H1 (cell line): Measurements from ENCODE around the gene TNS3.

Source experiments
- CTCF ChIP-seq, 3 experiments: IDR thresholded peaks; 1 replicate in 2 of 3; 2 replicates in 1 of 3; pipeline versions ENCODE4 v1.5.1 to v1.6.1; 2011; ENCODE audit warnings: low read length in 3 of 3, mild to moderate bottlenecking in 3 of 3, inconsistent platforms in 2 of 3, low read depth in 1 of 3, moderate library complexity in 1 of 3; ENCODE audit not compliant: insufficient read depth in 1 of 3; ENCODE audit errors: control extremely low read depth in 1 of 3
- EZH2 ChIP-seq: fragments of 200-600 bp; sonication (generic); IDR thresholded peaks from 2 replicates; pipeline ENCODE4 v1.7.1; 2012; ENCODE audit warnings: low read depth, mild to moderate bottlenecking, moderate library complexity, low read length, inconsistent platforms; ENCODE audit not compliant: severe bottlenecking
- JUND ChIP-seq: IDR thresholded peaks from 2 replicates; pipeline ENCODE4 v1.6.1; 2011; ENCODE audit warnings: mild to moderate bottlenecking, improper control_type of control experiment, low read length
- POLR2A ChIP-seq, 2 experiments: IDR thresholded peaks; 1 replicate in 1 of 2; 2 replicates in 1 of 2; pipeline ENCODE4 v1.6.1; 2011; ENCODE audit warnings: low read depth in 2 of 2, low read length in 2 of 2, mild to moderate bottlenecking in 2 of 2; ENCODE audit errors: control extremely low read depth in 1 of 2
- POU5F1 ChIP-seq: IDR thresholded peaks from 2 replicates; pipeline ENCODE4 v1.6.1; 2011; ENCODE audit warnings: low read depth, mild to moderate bottlenecking, low read length, moderate library complexity
- RFX5 ChIP-seq: IDR thresholded peaks from 2 replicates; pipeline ENCODE4 v1.6.1; 2011; ENCODE audit warnings: low read depth, low read length, improper control_type of control experiment, borderline replicate concordance
- SP1 ChIP-seq: IDR thresholded peaks from 2 replicates; pipeline ENCODE4 v1.6.1; 2011; ENCODE audit warnings: low read depth, low read length

DNA sequence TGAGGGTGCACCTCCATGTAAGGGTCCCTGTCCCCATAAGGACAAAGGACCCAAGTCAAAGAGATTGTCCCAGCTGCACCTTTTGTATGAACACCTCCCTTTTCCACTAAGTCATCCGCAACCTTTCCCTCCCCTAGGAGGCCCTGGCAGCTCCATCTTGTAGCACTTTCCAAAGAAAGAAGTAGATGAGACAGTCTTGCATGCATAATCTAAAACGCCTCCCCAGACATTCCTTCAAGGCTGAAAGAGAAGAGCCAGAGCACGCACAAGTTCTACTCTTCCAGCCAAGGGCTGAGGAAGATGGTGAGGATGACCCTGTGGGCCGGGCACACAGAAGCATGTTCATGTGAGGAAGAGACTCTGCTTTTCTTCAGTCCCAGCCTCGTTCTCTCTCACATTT lies 194.4 kb downstream of the TNS3 start:
- TF ChIP-seq CTCF (IDR thresholded peaks at IDR 0.05; ENCODE audit: control extremely low read depth in 1 of 3, insufficient read depth in 1 of 3, low read depth in 1 of 3, low read length in 3 of 3) (no peak), EZH2 (no peak), JUND (no peak), SP1 (no peak), RFX5 (no peak), POU5F1 (no peak), POLR2A (IDR thresholded peaks at IDR 0.05; ENCODE audit: control extremely low read depth in 1 of 2, low read depth in 2 of 2, low read length in 2 of 2) (no peak)
